SK-N-MC (cell line): Measurements from ENCODE around the gene CEP192.

Experiments
- EZH2 ChIP-seq: fragments of 200-600 bp; sonication (generic); IDR thresholded peaks from one replicate; pipeline ENCODE4 v1.6.1; 2017; ENCODE audit warnings: antibody characterized with exemption
- POLR2AphosphoS5 ChIP-seq: IDR thresholded peaks from 2 replicates; pipeline ENCODE4 v1.6.1; 2012; ENCODE audit warnings: mild to moderate bottlenecking, low read depth, low read length, borderline replicate concordance

DNA sequence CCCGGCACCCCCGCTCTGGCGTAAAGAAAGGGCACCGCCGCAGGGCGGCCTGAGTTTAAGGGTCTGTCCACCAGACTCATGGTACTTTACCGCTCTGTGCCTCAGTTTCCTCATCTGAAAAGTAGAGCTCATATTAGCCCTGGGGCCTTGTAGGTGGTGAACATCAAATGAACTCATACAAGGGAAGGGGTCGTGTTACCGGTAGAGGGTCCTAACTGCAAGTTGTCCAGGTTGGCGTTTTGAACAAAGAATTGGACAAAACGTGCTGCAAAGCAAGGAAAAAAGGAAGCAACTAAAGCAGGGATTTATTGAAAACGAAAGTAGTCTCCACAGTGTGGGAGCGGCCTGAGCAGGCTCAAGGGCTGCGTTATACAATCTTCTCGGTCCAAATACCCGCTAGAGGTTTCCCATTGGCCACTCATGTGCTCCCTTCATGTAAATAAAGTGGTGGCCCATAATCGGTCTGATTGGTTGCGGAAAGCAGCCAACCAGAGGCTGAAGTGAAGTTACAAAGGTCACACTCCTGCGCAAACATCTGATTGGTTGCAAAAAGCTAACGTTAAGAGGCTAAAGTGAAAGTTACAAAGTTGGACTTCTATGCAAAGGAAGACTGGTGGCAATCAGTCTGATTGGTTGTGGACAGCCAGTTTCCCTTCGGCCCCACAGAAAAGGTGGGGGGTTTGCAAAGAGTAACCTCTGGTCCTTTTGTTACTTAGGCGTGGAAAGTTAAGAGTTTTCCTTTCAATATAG is 146.7 kb downstream of the CEP192 start:
- TF ChIP-seq POLR2AphosphoS5 (no peak), EZH2 (no peak)
